Colonic mucosa (tissue), 4 donors: ENCODE measurements around the gene MRPS2. TPM values are rescaled to one million over a fixed set of nuclear protein-coding genes. Genes with fewer than 3 reads are reported as not detected.

Source experiments
- DNase-seq: peaks from one replicate; pipeline ENCODE4 v3.0.0-alpha.2; 2020
- H3K27ac ChIP-seq: fragments of 200-600 bp; one replicate; pipeline ENCODE4 v1.8.0; 2021
- H3K27me3 ChIP-seq: fragments of 200-600 bp; one replicate; pipeline ENCODE4 v1.8.0; 2021
- H3K36me3 ChIP-seq: fragments of 200-600 bp; one replicate; pipeline ENCODE4 v1.8.0; 2021
- H3K4me1 ChIP-seq: fragments of 200-600 bp; one replicate; pipeline ENCODE4 v1.8.0; 2021; ENCODE audit warnings: mild to moderate bottlenecking
- H3K4me3 ChIP-seq: fragments of 200-600 bp; one replicate; pipeline ENCODE4 v1.8.0; 2021
- H3K9ac ChIP-seq, 2 donors: one replicate each; pipeline ENCODE4 v1.7.0; 2013; ENCODE audit warnings: control low read depth in 2 of 2, low read depth in 2 of 2, low read length in 2 of 2
- H3K9me3 ChIP-seq: fragments of 200-600 bp; one replicate; pipeline ENCODE4 v1.8.0; 2021
- CTCF ChIP-seq: fragments of 200-600 bp; IDR thresholded peaks from one replicate; pipeline ENCODE4 v1.8.0; 2022; ENCODE audit warnings: antibody characterized with exemption, mild to moderate bottlenecking
- intact Hi-C: fragments of 100-400 bp; cut with DNase I; formaldehyde crosslinking; loops from one replicate; pipeline ENCODE4 v1.14.1; 2022
- total RNA-seq, 2 donors: library from RNA; stranded (reverse); fragmentation: NEBNext Ultra II Directional in 1 of 2; extraction: Animal tissue kit (Norgen Biotek cat#: 25700) in 1 of 2; gene quantifications; one replicate each; pipeline ENCODE4 v1.2.1, GENCODE V29; 2021
- donor health status: healthy.
- donor health status: DM: no; HTN: no; CAD: no.
- donor health status: DM: no; HTN: no; CAD: no.

The MRPS2 gene
- total RNA-seq, 2 donors from 2014 or later = 35.9 to 61.1 TPM

- Histone ChIP-seq H3K27ac (no peak overlapping the region), H3K27me3 (no peaks in the 10 kb centered on the region), H3K9me3 (no peaks in the 10 kb centered on the region), H3K4me3 (no peak overlapping the region), H3K4me1 (no peaks in the 10 kb centered on the region), H3K9ac (no peak overlapping the region), H3K36me3 (no peaks in the 10 kb centered on the region)
- no peak for DNase-seq
- intact Hi-C loops = no loop called here
- TF ChIP-seq CTCF = no peak
Observed at GRCh38 chr9:135491764-135492163, 8.7 kb upstream of the MRPS2 start.

GRCh38 chr9:135492886-135493669 is 7.4 kb upstream of the MRPS2 start:
- DNase-seq = no peak
- intact Hi-C loops = no loop called here

GRCh38 chr9:135494791-135495559 is 5.5 kb upstream of the MRPS2 start:
- H3K27me3 ChIP-seq = no peaks in the 10 kb centered on the region
- DNase-seq = no peak
- no peaks in the 10 kb centered on the region for H3K36me3 ChIP-seq
- H3K27ac ChIP-seq = no peak overlapping the region
- H3K9me3 ChIP-seq = no peaks in the 10 kb centered on the region
- TF ChIP-seq CTCF = no peak
- no peak overlapping the region for H3K9ac ChIP-seq
- H3K4me3 ChIP-seq = no peak overlapping the region
- H3K4me1 ChIP-seq = peaks cover 4% of the 10 kb centered on the region
- intact Hi-C loops = no loop called here

More at GRCh38 chr9:135492886-135493669, 7.4 kb upstream of the MRPS2 start:
- no peak overlapping the region for H3K4me3 ChIP-seq
- no peak overlapping the region for H3K9ac ChIP-seq
- no peaks in the 10 kb centered on the region for H3K4me1 ChIP-seq
- no peaks in the 10 kb centered on the region for H3K27me3 ChIP-seq
- no peaks in the 10 kb centered on the region for H3K36me3 ChIP-seq
- H3K27ac ChIP-seq = no peak overlapping the region
- TF ChIP-seq CTCF = no peak
- no peaks in the 10 kb centered on the region for H3K9me3 ChIP-seq

GRCh38 chr9:135498381-135499126 is 1.9 kb upstream of the MRPS2 start:
- no peaks in the 10 kb centered on the region for H3K27me3 ChIP-seq
- peaks cover 13% of the 10 kb centered on the region for H3K4me1 ChIP-seq
- H3K9me3 ChIP-seq = no peaks in the 10 kb centered on the region
- no peak for DNase-seq
- no peaks in the 10 kb centered on the region for H3K36me3 ChIP-seq
- H3K9ac ChIP-seq = no peak overlapping the region
- intact Hi-C loops = no loop called here
- H3K27ac ChIP-seq = no peak overlapping the region
- TF ChIP-seq CTCF = no peak
- H3K4me3 ChIP-seq = no peak overlapping the region

- intact Hi-C loops = no loop called here
- peak; percentile 96 for DNase-seq
- peak overlapping the region; percentile 92 for H3K4me3 ChIP-seq
Observed at GRCh38 chr9:135499326-135500070, 984 bp upstream of the MRPS2 start.

More at GRCh38 chr9:135499326-135500070, 984 bp upstream of the MRPS2 start:
- Histone ChIP-seq H3K9me3 (no peaks in the 10 kb centered on the region), H3K27me3 (no peaks in the 10 kb centered on the region), H3K4me1 (peaks cover 13% of the 10 kb centered on the region), H3K9ac (peak overlapping the region; percentile 72 to 82), H3K27ac (peak overlapping the region; percentile 51), H3K36me3 (no peaks in the 10 kb centered on the region)
- no peak for TF ChIP-seq CTCF
